AG09309 (cell line): ENCODE results near the gene POC1A.

Source experiments
- DNase-seq: peaks from one replicate; pipeline ENCODE4 v3.0.0-alpha.2; 2010; ENCODE audit warnings: low read depth
- H3K4me3 ChIP-seq: 2 replicates; pipeline ENCODE4 v1.5.1; 2011; ENCODE audit warnings: mild to moderate bottlenecking, low read depth, low read length, moderate library complexity; ENCODE audit not compliant: control insufficient read depth
- CTCF ChIP-seq: IDR thresholded peaks from 2 replicates; pipeline ENCODE4 v1.5.1; 2011; ENCODE audit warnings: mild to moderate bottlenecking, low read depth, low read length, inconsistent platforms; ENCODE audit not compliant: insufficient read depth, control insufficient read depth; ENCODE audit errors: missing control alignments

The POC1A gene

GRCh38 chr3:52092891-52093290, 61.3 kb downstream of the POC1A start:
- no peak overlapping the region for H3K4me3 ChIP-seq
- TF ChIP-seq CTCF = no peak
- DNase-seq = no peak

GRCh38 chr3:52092271-52092660, 62.0 kb downstream of the POC1A start:
- no peak overlapping the region for H3K4me3 ChIP-seq
- TF ChIP-seq CTCF = no peak
- no peak for DNase-seq

GRCh38 chr3:52091586-52092270, 62.5 kb downstream of the POC1A start:
- DNase-seq = no peak
- H3K4me3 ChIP-seq = no peak overlapping the region
- TF ChIP-seq CTCF = no peak

GRCh38 chr3:52090933-52091468, 63.2 kb downstream of the POC1A start:
- no peak for TF ChIP-seq CTCF
- no peak for DNase-seq
- no peak overlapping the region for H3K4me3 ChIP-seq

DNA sequence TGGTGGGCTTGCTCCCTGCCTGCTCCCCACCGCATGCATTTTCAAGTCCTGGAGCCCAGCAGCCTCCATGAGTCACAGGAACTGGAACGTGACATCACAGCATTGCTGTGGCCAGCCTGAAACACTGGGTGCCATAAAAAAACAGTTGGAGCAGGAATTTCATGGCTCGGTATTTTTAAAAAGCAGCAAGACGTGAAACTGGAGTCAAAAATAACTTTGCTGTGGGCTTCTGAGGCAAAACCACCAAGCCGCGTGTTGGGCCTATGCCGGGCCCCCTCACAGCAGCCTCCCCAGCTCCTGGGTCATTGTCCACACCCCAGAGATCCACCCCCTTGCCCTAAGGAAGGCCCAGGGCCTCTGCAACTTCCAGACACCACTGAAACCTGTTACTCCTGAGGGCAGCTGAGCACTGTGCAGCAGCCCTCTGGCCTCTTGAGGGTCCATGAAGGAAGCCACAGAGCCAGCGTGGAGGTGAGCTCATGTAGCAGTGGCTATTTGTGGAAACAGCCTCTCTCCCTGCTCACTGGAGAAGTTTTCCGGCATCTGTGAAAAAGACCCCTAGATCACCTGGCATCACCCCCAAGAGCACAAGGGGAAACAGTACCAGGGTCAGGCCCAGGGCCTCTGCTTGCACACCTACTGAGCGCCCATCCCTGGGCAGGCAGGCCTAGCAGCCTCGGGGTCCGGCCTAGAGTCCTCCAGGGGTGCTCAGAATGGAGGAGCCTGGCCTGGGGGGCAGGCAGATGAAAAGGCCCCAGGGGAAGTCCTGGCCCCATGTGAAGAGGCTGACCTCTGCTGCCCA, 63.9 kb downstream of the POC1A start:
- peak; percentile 71 for DNase-seq
- no peak overlapping the region for H3K4me3 ChIP-seq
- no peak for TF ChIP-seq CTCF

DNA sequence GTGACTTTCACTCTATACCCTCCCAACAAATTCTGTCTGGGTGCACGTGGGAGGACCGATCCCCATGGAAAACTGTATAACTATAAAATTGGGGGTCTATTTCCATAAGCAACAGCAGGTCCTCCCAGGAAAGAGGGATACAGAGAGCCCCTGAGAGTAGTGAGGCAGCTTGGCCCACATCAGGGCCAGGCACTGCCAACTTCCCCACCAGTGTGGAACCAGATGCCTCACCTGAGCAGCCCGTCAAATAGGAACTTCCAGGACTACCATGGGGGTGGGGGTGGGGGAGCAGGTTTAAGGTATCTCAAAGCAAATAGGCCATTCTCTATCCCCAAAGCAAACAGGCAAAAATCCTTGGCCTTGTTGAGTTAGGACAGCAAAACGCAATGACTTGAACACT, 64.5 kb downstream of the POC1A start:
- no peak for DNase-seq
- TF ChIP-seq CTCF = no peak
- no peak overlapping the region for H3K4me3 ChIP-seq
